HepG2 (cell line): ENCODE results near the gene WDR73. TPM values are rescaled to one million over a fixed set of nuclear protein-coding genes. Genes with fewer than 3 reads are reported as not detected.

Source experiments
- AHR ChIP-seq: IDR thresholded peaks from 2 replicates; pipeline ENCODE4 v1.6.1; 2018; ENCODE audit warnings: missing genetic modification reagents, missing compliant biosample characterization
- ELF3 ChIP-seq: IDR thresholded peaks from 2 replicates; pipeline ENCODE4 v1.6.1; 2016; ENCODE audit warnings: missing genetic modification reagents, missing compliant biosample characterization
- ELF4 ChIP-seq: sonication (generic); formaldehyde crosslinking; IDR thresholded peaks from 2 replicates; pipeline ENCODE4 v1.5.0; 2020; ENCODE audit warnings: missing genetic modification reagents, mild to moderate bottlenecking, moderate library complexity, borderline replicate concordance
- GZF1 ChIP-seq: sonication (generic); formaldehyde crosslinking; IDR thresholded peaks from 2 replicates; pipeline ENCODE4 v1.5.1; 2020; ENCODE audit warnings: mild to moderate bottlenecking, missing genetic modification reagents
- HCFC1 ChIP-seq: fragments of 150-350 bp; IDR thresholded peaks from 2 replicates; pipeline ENCODE4 v1.6.1; 2014; ENCODE audit warnings: low read depth, low read length
- HMG20A ChIP-seq: IDR thresholded peaks from 2 replicates; pipeline ENCODE4 v1.6.1; 2016; ENCODE audit warnings: borderline replicate concordance
- JARID2 ChIP-seq: sonication (generic); formaldehyde crosslinking; IDR thresholded peaks from 2 replicates; pipeline ENCODE4 v1.8.1; 2023; ENCODE audit warnings: missing genetic modification reagents, inconsistent platforms; ENCODE audit not compliant: insufficient replicate concordance
- NFE2L2 ChIP-seq: fragments of 150-350 bp; IDR thresholded peaks from 2 replicates; pipeline ENCODE4 v1.6.1; 2014; ENCODE audit warnings: low read length
- PAWR ChIP-seq: sonication (generic); formaldehyde crosslinking; IDR thresholded peaks from 2 replicates; pipeline ENCODE4 v1.4.0; 2020; ENCODE audit warnings: missing genetic modification reagents, mild to moderate bottlenecking, borderline replicate concordance
- PHF5A ChIP-seq: IDR thresholded peaks from one replicate; pipeline ENCODE4 v1.6.1; 2018; ENCODE audit warnings: low read depth, missing genetic modification reagents; ENCODE audit not compliant: unreplicated experiment
- PITX1 ChIP-seq: sonication (generic); formaldehyde crosslinking; IDR thresholded peaks from 2 replicates; pipeline ENCODE4 v1.5.1; 2020; ENCODE audit warnings: mild to moderate bottlenecking, missing genetic modification reagents
- POLR2AphosphoS2 ChIP-seq: IDR thresholded peaks from 2 replicates; pipeline ENCODE4 v1.6.1; 2011; ENCODE audit warnings: low read depth, low read length, improper control_type of control experiment
- SIN3A ChIP-seq: IDR thresholded peaks from 2 replicates; pipeline ENCODE4 v1.6.1; 2011; ENCODE audit warnings: low read depth, mild to moderate bottlenecking, control low read depth, low read length, borderline replicate concordance
- SIN3B ChIP-seq: fragments of 150-350 bp; IDR thresholded peaks from 2 replicates; pipeline ENCODE4 v1.6.1; 2014; ENCODE audit warnings: low read length
- SOX5 ChIP-seq: IDR thresholded peaks from 2 replicates; pipeline ENCODE4 v1.6.1; 2016; ENCODE audit warnings: borderline replicate concordance
- SP4 ChIP-seq: sonication (generic); formaldehyde crosslinking; IDR thresholded peaks from 2 replicates; pipeline ENCODE4 v1.8.1; 2023; ENCODE audit warnings: mild to moderate bottlenecking, missing genetic modification reagents
- STAG1 ChIP-seq: sonication (generic); formaldehyde crosslinking; IDR thresholded peaks from 2 replicates; pipeline ENCODE4 v1.4.0; 2020; ENCODE audit warnings: missing genetic modification reagents
- TFAP4 ChIP-seq: sonication (generic); IDR thresholded peaks from 2 replicates; pipeline ENCODE4 v1.6.1; 2016; ENCODE audit warnings: low read depth, borderline replicate concordance
- TRIM24 ChIP-seq: sonication (generic); formaldehyde crosslinking; IDR thresholded peaks from 2 replicates; pipeline ENCODE4 v1.8.0; 2022; ENCODE audit warnings: mild to moderate bottlenecking, missing genetic modification reagents
- ZBTB14 ChIP-seq: sonication (generic); formaldehyde crosslinking; IDR thresholded peaks from 2 replicates; pipeline ENCODE4 v1.4.0; 2020; ENCODE audit warnings: missing genetic modification reagents
- ZBTB20 ChIP-seq: sonication (generic); formaldehyde crosslinking; IDR thresholded peaks from 2 replicates; pipeline ENCODE4 v1.8.1; 2023; ENCODE audit warnings: missing genetic modification reagents, low read depth, mild to moderate bottlenecking, borderline replicate concordance
- ZFP37 ChIP-seq: sonication (generic); formaldehyde crosslinking; IDR thresholded peaks from 2 replicates; pipeline ENCODE4 v1.4.0; 2020; ENCODE audit warnings: missing genetic modification reagents, borderline replicate concordance
- ZFP41 ChIP-seq: sonication (generic); formaldehyde crosslinking; IDR thresholded peaks from 2 replicates; pipeline ENCODE4 v1.4.0; 2020; ENCODE audit warnings: mild to moderate bottlenecking, missing genetic modification reagents, borderline replicate concordance
- ZNF20 ChIP-seq: sonication (generic); formaldehyde crosslinking; IDR thresholded peaks from 2 replicates; pipeline ENCODE4 v1.4.0; 2020; ENCODE audit warnings: mild to moderate bottlenecking, moderate library complexity, missing genetic modification reagents
- ZNF33B ChIP-seq: sonication (generic); formaldehyde crosslinking; IDR thresholded peaks from 2 replicates; pipeline ENCODE4 v1.5.1; 2020; ENCODE audit warnings: mild to moderate bottlenecking, missing genetic modification reagents
- ZNF350 ChIP-seq: sonication (generic); formaldehyde crosslinking; IDR thresholded peaks from 2 replicates; pipeline ENCODE4 v1.4.0; 2020; ENCODE audit warnings: mild to moderate bottlenecking, low read depth, missing genetic modification reagents, borderline replicate concordance
- ZNF44 ChIP-seq: sonication (generic); formaldehyde crosslinking; IDR thresholded peaks from 2 replicates; pipeline ENCODE4 v1.5.1; 2020; ENCODE audit warnings: mild to moderate bottlenecking, missing genetic modification reagents
- ZNF703 ChIP-seq: sonication (generic); formaldehyde crosslinking; IDR thresholded peaks from 2 replicates; pipeline ENCODE4 v1.5.1; 2020; ENCODE audit warnings: missing genetic modification reagents, mild to moderate bottlenecking, moderate library complexity, borderline replicate concordance
- polyA plus RNA-seq, 8 experiments: library from polyadenylated mRNA; depleted of rRNA in 3 of 8; stranded (reverse) in 7 of 8; unstranded in 1 of 8; fragments of >200 nt; fragmentation: Illumina TruSeq in 4 of 8; extraction: Trizol in 4 of 8; gene quantifications; 2 replicates each; pipeline versions ENCODE4 v1.2.1 to v1.2.3, GENCODE V29; 2011 to 2016; ENCODE audit warnings: low read depth in 4 of 8, missing spikeins in 1 of 8, mixed read lengths in 1 of 8; ENCODE audit not compliant: insufficient read depth in 1 of 8
- total RNA-seq, 5 experiments: library from RNA; depleted of rRNA; stranded (reverse); fragments of >200 nt; fragmentation: Illumina TruSeq; extraction: Trizol; gene quantifications; 2 replicates each; pipeline ENCODE4 v1.2.3, GENCODE V29; 2016; ENCODE audit warnings: low read depth in 1 of 5

WDR73 gene
- total and polyA plus RNA-seq, 2 of the 13 experiments (the other 11 are each of a cell fraction or from before 2014, with no cell fraction given): 20.0 to 35.5 TPM

GRCh38 chr15:84653910-84654688, at the start of gene WDR73 (continued):
- TF ChIP-seq ZBTB14 (CRISPR knock-in tag): 0 out of 2 replicates have a peak, but pooled peaks have one; percentile 23
- no peak for TF ChIP-seq NFE2L2
- no peak for TF ChIP-seq POLR2AphosphoS2
- TF ChIP-seq ZNF703 (CRISPR knock-in tag): no peak
- peak; percentile 70; the same call in 1 of the 2 replicates for TF ChIP-seq SP4 (CRISPR knock-in tag)
- TF ChIP-seq TFAP4: no peak
- TF ChIP-seq ZNF20 (CRISPR knock-in tag): no peak
- TF ChIP-seq ZNF44 (CRISPR knock-in tag): no peak
- TF ChIP-seq ZBTB20: no peak
- 0 out of 2 replicates have a peak, but pooled peaks have one; percentile 42 for TF ChIP-seq ZFP37 (CRISPR knock-in tag)
- TF ChIP-seq STAG1 (CRISPR knock-in tag): no peak
- TF ChIP-seq ELF3: peak; percentile 58; the same call in 1 of the 2 replicates
- peak; percentile 42; the same call in 1 of the 2 replicates for TF ChIP-seq HCFC1
- TF ChIP-seq PAWR: 0 out of 2 replicates have a peak, but pooled peaks have one; percentile 61
- TF ChIP-seq PITX1 (CRISPR knock-in tag): peak; percentile 10; the same call in 1 of the 2 replicates
- TF ChIP-seq SIN3A: peak; percentile 87; the same call in 1 of the 2 replicates
- no peak for TF ChIP-seq ZFP41 (CRISPR knock-in tag)
- peak; percentile 76 for TF ChIP-seq ZNF350 (CRISPR knock-in tag)
- peak; percentile 86 for TF ChIP-seq ZNF33B
- TF ChIP-seq SIN3B: no peak; the same call in 1 of the 2 replicates
- 0 out of 2 replicates have a peak, but pooled peaks have one; percentile 25 for TF ChIP-seq ELF4 (CRISPR knock-in tag)
- TF ChIP-seq GZF1: no peak; the same call in 1 of the 2 replicates
- TF ChIP-seq HMG20A: peak; percentile 23; the same call in 1 of the 2 replicates
- TF ChIP-seq AHR (CRISPR knock-in tag): no peak; the same call in 1 of the 2 replicates
- TF ChIP-seq PHF5A (CRISPR knock-in tag): no peak
- no peak for TF ChIP-seq JARID2 (CRISPR knock-in tag)
- TF ChIP-seq TRIM24: no peak
- peak; percentile 53; the same call in 1 of the 2 replicates for TF ChIP-seq SOX5 (CRISPR knock-in tag)
